Measurements from ENCODE around the gene NACAD.

The NACAD gene, protein sequence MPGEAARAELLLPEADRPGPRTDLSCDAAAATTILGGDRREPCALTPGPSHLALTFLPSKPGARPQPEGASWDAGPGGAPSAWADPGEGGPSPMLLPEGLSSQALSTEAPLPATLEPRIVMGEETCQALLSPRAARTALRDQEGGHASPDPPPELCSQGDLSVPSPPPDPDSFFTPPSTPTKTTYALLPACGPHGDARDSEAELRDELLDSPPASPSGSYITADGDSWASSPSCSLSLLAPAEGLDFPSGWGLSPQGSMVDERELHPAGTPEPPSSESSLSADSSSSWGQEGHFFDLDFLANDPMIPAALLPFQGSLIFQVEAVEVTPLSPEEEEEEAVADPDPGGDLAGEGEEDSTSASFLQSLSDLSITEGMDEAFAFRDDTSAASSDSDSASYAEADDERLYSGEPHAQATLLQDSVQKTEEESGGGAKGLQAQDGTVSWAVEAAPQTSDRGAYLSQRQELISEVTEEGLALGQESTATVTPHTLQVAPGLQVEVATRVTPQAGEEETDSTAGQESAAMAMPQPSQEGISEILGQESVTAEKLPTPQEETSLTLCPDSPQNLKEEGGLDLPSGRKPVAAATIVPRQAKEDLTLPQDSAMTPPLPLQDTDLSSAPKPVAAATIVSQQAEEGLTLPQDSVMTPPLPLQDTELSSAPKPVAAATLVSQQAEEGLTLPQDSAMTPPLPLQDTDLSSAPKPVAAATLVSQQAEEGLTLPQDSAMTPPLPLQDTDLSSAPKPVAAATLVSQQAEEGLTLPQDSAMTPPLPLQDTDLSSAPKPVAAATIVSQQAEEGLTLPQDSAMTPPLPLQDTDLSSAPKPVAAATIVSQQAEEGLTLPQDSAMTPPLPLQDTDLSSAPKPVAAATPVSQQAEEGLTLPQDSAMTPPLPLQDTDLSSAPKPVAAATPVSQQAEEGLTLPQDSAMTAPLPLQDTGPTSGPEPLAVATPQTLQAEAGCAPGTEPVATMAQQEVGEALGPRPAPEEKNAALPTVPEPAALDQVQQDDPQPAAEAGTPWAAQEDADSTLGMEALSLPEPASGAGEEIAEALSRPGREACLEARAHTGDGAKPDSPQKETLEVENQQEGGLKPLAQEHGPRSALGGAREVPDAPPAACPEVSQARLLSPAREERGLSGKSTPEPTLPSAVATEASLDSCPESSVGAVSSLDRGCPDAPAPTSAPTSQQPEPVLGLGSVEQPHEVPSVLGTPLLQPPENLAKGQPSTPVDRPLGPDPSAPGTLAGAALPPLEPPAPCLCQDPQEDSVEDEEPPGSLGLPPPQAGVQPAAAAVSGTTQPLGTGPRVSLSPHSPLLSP (N-terminal part only)
- 0 to 0.72 (median 0.17) reads per million in 4 experiments for total RNA-seq

DNA sequence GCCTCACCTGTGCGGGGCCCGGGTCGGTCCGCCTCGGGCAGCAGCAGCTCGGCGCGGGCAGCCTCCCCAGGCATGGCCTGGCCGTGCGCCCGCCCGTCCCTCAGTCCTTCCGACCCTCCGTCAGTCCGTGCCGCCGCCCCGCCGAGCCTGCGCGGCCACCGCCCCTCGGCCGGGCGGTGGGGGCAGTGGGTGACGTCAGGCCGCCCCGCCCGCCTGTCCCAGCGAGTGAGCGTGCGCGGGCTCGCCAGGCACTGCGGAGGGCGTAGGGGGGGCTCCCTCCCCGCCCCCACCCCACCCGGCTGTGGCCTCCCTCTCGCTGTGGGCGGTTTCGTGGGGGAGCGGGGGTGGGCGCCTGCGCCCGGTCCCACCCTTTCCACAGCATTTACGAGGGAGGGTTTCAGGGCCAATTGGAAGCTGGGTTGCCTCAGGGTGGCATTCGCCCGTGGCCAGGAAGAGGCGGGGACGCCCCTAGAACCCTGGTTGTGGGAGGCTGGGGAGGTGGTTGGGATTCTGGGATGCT, at the start of gene NACAD:
TSS of gene NACAD (minus strand) at position 149 of the 520 bp plus-strand sequence. CDS start at position 74, 75 bp downstream.
- peak; percentile 34 for DNase-seq

- peak; percentile 50 for DNase-seq
Measured at GRCh38 chr7:45136106-45137060, 47.6 kb upstream of the NACAD start.

DNA sequence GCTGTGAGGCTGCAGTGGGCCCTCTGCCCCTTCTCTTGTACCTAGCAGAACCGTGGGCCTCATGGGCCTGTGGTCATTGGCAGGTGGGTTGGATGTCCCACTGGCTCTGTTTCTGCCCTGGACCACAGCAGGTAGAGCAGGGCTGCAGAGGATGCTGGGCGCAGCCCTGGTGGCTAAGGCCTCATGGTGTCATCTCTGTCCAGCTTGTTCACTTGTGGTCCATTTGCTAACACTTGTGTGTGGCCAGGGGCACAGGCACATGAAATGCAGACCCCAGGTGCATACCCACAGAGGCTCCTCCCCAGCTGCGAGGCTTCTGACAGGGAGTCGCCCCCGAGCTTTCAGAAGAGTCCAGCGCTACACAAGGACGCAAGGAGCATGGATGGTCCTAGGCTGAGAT, 45.1 kb upstream of the NACAD start:
- no peak for DNase-seq

GRCh38 chr7:45133352-45133751, 44.6 kb upstream of the NACAD start:
- no peak for DNase-seq

GRCh38 chr7:45132708-45133320, 44.0 kb upstream of the NACAD start:
- no peak for DNase-seq

DNA sequence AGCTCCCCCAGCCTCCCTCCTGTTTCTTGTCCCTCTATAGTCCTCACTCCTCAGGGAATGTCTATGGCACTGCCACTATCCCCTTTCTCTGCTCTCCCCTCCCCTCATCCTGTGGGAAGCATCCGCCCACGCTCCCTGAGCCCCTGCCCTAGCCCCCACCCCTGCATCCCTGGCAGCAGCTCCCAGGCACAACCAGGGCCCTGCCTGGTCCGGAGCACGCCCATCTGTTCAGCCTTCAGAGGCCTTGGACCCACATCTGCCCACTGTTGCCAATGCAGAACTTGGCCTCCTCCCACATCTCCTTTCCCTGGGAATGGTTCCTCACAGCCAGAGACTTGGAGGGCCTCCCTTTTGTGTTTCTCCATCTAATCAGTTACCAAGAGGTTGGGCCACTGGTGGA, 43.1 kb upstream of the NACAD start:
- no peak for DNase-seq

GRCh38 chr7:45130910-45131309, 42.1 kb upstream of the NACAD start:
- no peak for DNase-seq

- no peak for DNase-seq
Measured at GRCh38 chr7:45129906-45130305, 41.1 kb upstream of the NACAD start.

DNA sequence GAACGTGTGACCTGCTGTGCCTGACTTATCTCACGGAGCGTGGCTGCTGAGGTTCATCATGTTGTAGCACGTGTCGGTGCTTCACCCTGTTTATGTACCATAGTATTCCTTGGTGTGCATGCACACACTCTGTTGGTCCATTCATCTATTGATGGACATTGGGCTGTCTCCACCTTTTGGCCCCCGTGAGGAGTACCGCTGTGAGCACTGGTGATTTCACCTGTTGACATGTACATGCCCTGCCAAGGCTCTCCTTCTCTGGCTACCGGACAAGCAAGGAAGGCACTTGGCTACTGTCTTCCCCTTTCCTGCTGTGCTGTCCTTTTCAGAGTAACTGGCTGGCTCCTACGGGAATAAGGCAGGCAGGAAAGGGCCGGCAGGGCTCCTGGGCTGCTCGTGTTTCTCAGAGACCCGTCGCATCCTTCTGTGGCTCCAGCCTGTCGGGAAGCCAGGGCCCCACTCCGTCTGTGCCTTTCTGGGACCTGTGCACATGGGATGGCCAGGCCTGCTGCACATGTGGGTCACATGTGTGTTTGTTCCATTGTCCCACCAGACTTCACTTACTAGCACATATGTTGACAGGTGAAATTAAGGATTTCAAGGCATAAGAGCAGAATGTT, 40.5 kb upstream of the NACAD start:
- no peak for DNase-seq

DNA sequence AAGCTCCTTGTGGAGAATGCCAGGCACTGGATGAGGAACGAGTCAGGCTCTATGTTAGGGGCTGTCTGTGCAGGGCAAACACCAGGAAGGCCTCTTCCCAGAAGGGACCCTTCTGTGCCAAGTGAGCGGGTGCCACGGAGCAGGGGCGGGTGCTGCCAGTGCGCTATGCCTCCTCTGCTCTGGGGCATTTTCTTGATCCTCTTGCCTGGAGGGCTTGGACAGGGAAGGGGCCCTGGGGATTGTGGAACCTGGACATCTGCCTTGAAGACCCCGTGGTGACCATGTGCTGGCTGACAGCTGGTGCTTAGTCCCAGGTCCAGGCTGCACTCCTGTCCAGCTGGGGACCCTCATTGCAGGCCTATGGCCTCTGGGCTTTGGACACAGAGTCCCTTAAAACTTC, 38.2 kb upstream of the NACAD start:
- DNase-seq = no peak

DNA sequence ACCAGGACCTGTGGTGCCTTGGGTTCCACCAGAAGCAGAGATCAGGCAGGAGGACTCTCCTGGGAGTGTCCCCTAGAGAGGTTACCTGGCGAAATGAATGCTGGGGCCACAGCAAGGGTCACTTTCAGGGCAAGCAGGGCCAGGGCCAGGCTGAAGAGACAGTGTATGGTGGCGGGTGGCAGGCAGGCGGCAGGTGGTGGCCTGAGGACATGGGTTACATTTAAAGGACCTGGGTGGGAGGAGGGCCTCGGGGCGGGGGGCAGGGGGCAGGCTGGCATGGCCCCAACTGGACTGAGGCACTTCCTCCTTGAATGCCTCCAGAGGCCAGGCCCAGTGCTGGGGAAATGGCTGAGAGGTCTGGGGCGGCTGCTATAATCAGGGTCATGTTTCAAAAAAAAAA, 37.4 kb upstream of the NACAD start:
- DNase-seq = no peak

DNA sequence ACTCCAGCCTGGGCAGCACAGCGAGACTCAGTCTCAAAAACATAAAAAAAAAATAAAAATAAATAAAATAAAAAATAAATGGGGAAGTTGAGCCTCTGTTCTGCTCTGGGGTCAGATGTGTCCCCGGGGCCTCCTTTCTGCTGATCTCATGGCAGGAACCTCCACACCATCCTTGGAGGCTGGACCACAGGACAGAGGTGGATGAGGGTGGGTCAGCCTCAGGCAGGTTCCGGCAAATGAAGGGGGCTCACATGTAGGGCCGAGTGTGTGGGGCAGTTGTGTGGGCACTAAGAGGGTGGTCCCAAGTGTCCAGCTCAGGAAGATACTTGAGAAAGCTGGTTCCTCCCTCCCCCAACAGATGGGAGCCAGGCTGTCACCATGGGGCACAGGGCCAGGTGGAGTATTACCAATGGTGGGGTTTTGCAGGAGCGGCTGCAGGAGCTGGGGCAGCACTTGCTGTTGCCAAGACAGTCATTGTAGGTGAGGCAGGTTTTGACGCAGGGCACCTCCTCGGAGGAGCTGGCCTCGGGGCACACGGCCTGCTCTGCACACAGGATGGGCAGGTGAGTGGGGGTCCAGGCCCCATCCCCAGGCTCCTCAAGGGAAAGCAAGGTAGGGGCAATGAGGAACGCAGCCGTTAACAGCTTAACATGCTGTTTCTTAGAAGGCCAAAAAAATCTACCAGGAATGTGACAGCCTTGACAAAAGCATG, 36.6 kb upstream of the NACAD start:
- no peak for DNase-seq

DNA sequence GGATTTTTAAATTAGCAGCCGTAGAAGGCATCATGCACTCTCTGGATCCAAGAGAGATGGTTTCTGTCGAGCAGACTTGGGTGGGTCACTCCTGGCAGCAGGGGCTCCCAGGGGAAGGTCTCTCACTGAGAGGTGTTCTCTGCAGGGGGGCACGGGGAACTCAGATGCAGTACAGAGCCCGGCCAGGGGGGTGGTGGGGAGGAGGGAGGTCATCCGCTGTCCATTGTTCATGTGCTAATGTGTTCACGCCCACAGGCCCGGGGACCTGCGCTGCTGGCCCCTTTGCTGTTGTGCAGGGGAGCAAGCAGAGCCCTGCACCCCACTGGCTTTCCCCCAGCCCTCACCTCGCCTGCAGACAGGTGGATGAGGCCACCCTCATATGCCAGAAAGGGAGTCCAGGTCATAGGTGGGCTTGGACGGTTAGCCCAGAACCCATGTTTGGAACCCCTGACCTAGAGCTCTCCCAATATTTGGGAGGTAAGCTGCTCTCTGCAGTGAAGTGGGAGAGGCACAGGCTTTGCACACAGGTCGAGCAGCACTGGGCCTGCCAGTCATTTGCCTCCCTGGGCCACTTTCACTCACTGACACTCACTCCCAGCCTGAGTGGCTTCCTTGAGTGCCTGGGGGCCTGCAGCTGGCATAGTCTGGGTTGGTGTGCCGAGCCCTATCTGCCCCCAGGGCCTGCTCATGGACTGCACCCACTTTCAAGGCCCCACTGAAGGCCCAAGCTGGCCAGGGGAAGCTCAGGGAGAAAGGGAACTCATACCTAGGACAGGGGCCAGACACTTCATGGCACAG, 35.3 kb upstream of the NACAD start:
- DNase-seq = no peak

DNA sequence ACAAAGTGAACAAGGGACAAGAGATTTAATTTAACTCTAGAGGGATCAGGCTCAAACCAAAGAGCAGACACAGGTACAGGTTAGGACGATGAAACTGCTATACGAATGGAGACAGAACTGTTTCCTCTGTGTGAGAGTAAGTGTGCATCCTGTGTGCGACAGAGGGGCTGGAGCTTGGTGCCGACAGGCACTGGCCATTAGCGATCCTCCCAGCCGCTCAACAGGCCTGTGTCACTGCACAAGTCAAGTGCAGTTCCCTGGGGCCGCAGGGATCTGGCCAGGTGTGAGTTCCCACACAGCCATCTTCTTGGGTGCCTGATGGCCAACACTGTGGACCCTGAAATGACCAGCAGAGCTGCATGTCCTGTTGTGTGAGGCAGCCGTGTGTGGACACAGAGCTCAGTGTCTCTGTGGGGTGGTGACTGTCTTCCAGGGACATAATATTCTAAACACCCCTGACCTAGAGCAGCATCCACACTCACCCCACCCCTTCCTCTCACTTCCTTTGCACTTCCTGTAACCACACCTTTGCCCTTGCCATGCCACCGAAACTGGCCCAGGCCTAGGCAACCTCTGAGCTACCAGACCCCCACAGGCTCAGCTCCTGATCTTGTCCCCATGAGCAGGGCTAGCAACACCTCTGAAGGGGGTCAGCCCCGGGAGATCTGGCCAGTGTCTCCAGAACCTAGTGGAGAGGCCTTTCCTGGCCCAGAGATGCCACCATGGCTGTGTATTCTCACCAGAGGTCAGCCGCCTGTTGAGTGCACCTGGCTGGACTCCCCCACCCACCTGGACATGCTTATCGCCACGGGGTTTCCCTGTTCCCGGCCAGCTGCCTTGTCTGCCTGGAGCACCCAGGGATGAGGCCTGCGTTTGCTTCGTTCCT, 34.4 kb upstream of the NACAD start:
- no peak for DNase-seq

DNA sequence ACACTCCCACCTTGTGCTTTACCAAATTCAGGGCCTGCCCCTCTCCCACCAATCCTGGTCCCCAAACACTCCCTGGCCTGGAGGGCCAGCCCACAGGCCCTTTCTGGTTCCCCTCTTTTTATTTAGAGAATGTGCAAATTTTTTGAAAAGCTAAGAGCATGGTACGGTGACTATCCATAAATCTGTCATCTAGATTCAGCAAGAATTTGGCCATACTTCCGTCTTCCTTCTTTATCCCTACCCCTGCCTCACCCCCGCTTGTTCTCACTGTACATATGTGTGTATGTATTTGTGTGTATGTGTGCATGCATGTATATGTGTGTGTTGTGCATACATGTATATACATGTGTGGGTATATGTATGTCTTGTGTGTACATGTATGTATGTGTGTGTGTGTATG, 30.8 kb upstream of the NACAD start:
- DNase-seq = no peak

DNA sequence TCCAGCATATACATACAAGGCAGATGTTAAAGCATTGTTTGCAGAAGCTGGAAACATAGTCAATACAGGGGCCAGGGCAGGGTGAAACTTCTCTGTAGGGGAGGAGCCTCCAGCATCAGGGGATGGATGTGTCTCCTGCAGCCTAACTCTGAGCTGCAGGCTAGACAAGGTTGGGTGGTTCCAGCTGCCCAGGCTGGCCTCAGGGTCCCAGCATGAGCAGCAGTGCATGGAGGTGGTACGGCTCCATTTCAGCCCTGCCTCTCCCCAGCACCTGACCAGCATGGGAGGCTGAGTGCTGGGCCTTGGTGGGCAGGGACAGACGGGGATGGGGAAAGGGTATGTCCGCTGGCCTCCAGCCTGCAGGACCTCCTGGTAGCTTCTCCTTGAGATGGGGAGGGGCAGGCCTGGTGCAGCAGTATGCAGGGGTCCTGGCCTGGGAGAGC, 30.1 kb upstream of the NACAD start:
- DNase-seq = no peak

- no peak for DNase-seq
Measured at GRCh38 chr7:45118292-45118691, 29.5 kb upstream of the NACAD start.

GRCh38 chr7:45117582-45117981, 28.8 kb upstream of the NACAD start:
- DNase-seq = no peak

Data from effector CD8-positive, alpha-beta T cell (primary cell).